HG02973 (cell line): Measurements from ENCODE around the gene CUX1.
"Not testable (repeated sequence)": the region's sequence is repeated elsewhere in the genome, so short reads cannot be mapped to it uniquely, and the experiment has no call there.

ENCODE experiments used
- ATAC-seq: cut with Tn5 transposase; IDR thresholded peaks from one replicate; pipeline ENCODE4 v1.9.1; 2021; ENCODE audit warnings: moderate library complexity; ENCODE audit not compliant: unreplicated experiment

Gene CUX1

GRCh38 chr7:102320181-102320580 lies 502.8 kb downstream of the CUX1 start:
- no peak for ATAC-seq

GRCh38 chr7:102320601-102321350 lies 503.4 kb downstream of the CUX1 start:
- no peak for ATAC-seq

DNA sequence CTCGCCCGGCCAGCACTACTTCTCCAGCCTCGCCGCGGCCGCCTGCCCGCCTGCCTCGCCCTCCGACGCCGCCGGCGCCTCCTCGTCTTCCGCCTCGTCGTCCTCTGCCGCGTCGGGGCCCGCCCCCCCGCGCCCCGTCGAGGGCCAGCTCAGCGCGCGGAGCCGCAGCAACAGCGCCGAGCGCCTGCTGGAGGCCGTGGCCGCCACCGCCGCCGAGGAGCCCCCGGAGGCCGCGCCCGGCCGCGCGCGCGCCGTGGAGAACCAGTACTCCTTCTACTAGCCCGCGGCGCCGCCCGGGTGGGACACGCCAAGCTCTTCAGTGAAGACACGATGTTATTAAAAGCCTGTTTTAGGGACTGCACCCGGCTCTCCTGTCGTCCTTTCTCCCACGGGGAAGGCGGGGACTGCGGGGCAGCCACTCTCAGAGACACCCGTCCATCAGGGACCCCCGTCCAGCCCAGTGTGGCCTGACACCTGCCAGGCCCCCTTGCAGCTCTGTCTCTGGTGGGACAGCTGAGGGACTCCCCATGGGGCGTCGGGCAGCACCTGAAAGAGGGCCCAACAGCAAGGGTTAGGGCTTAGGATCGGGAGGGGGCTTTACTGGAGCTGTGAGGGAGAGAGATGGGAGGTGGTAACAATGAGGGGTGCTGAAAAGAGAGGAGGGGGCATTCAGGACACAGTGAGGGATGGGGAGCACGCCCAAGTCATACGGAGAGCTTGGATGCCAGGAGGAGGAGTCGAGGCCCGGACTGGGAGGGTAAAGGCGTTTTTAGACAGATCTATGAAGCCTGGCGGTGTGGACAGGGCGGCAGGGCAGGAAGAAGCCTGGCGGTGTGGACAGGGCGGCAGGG lies 504.1 kb downstream of the CUX1 start:
- ATAC-seq = no peak

- no peak for ATAC-seq
Observed at GRCh38 chr7:102322202-102322715, 504.8 kb downstream of the CUX1 start.

- no peak for ATAC-seq
Observed at GRCh38 chr7:102323914-102324195, 506.4 kb downstream of the CUX1 start.

GRCh38 chr7:102325106-102325505 lies 507.7 kb downstream of the CUX1 start:
- ATAC-seq = not testable (repeated sequence)

GRCh38 chr7:102326157-102326889 lies 508.9 kb downstream of the CUX1 start:
- ATAC-seq = no peak

DNA sequence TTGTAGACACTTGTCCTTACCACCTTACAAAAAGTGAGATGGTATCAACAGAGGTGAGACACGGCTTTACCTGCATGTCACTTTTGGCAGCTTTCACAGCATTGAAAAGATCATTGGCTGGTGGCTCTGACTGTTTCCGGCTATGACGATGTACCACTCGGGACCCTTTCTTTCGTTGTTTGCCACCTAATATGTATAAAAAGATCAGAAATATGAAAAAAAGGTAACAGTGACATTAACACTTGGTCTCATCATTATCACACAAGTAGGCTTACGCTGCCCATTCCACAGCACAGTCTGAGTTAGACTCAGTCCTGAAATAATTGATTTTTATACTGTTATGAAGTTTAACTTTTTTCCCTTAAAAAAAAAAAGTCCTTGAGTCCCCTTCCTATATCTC lies 509.8 kb downstream of the CUX1 start:
- not testable (repeated sequence) for ATAC-seq

DNA sequence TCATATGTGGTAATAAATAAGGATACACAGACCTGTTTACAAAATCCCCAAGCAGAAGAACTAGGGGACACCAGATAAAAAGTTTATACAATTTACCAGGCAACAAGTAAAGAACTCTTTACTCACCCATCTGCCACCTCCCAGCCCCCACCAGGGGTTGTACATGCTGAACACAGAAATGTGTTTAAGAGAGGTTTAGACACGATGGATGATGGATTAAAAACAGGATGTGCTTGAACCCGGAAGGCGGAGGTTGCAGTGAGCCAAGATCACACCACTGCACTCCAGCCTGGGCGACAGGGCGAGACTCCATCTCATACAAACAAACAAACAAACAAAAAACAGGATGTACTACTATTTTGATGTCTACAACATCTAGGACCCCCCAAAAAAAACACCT lies 511.4 kb downstream of the CUX1 start:
- ATAC-seq = not testable (repeated sequence)

GRCh38 chr7:102329366-102329765 lies 511.9 kb downstream of the CUX1 start:
- not testable (repeated sequence) for ATAC-seq

DNA sequence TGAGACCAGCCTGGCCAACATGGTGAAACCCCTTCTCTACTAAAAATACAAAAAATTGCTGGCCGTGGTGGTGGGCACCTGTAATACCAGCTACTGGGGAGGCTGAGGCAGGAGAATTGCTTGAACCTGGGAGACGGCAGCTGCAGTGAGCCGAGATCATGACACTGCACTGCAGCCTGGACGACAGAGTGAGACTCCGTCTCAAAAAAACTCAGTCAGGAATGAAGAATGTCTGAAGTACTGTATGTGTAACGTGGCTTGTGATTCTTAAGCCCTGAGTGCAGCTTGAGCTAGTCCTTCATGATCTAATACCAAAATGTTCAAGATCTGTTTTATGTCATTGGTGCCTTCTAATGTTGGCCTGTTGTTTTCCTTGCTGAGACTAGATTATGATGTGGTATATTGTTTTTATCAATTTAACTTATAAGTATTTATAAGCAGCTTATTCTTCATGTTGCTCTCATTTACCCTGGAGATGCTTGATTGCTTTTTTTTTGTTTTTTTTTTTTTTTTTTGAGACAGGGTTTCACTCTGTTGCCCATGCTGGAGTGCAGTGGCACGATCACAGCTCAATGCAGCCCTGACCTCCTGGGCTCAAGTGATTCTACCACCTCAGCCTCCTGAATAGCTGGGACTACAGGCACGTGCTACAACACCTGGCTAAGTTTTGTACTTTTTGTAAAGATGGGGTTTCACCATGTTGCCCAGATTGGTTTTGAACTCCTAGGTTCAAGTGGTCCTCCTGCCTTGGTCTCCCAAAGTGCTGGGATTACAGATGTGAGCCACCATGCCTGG lies 513.4 kb downstream of the CUX1 start:
- not testable (repeated sequence) for ATAC-seq
